Measurements from ENCODE around the gene ZEB2.

- TF ChIP-seq CTCF (IDR thresholded peaks at IDR 0.05; ENCODE audit: low read depth, low read length, poor library complexity, severe bottlenecking) (no peak), EZH2phosphoT487 (IDR thresholded peaks at IDR 0.05; ENCODE audit: borderline replicate concordance, low read length) (no peak)
These were observed 176.8 kb downstream of the ZEB2 start for GRCh38 chr2:144343145-144343544.
